Nephron (organoid): ENCODE data around the gene CST2.
"Not testable (repeated sequence)": the region's sequence is repeated elsewhere in the genome, so short reads cannot be mapped to it uniquely, and the experiment has no call there.

Experiments used
- H3K27ac Mint-ChIP-seq, 3 experiments: 2 replicates each; pipeline ENCODE4 v1.8.0; 2020; ENCODE audit warnings: mixed read lengths in 3 of 3, mild to moderate bottlenecking in 2 of 3, moderate library complexity in 1 of 3
- H3K27me3 Mint-ChIP-seq: 2 replicates; pipeline ENCODE4 v1.8.0; 2021; ENCODE audit warnings: low read depth, mild to moderate bottlenecking, moderate library complexity, mixed read lengths
- H3K36me3 Mint-ChIP-seq: 2 replicates; pipeline ENCODE4 v1.8.0; 2020; ENCODE audit warnings: low read depth, mixed read lengths
- H3K4me1 Mint-ChIP-seq: 2 replicates; pipeline ENCODE4 v1.8.0; 2020; ENCODE audit warnings: mixed read lengths
- H3K4me3 Mint-ChIP-seq, 3 experiments: 2 replicates each; pipeline ENCODE4 v1.8.0; 2020; ENCODE audit warnings: mild to moderate bottlenecking in 3 of 3, mixed read lengths in 3 of 3, moderate library complexity in 2 of 3
- H3K9me3 Mint-ChIP-seq: 2 replicates; pipeline ENCODE4 v1.8.0; 2020; ENCODE audit warnings: mixed read lengths
- CTCF ChIP-seq, 3 experiments: fragments of 200-600 bp; sonication (generic); IDR thresholded peaks; one replicate each; pipeline ENCODE4 v1.5.0; 2021; ENCODE audit warnings: antibody characterized with exemption in 3 of 3; ENCODE audit not compliant: unreplicated experiment in 3 of 3

The CST2 gene

GRCh38 chr20:23823111-23823510, 3.4 kb downstream of the CST2 start:
- TF ChIP-seq CTCF (IDR thresholded peaks at IDR 0.05; ENCODE audit: unreplicated experiment in 3 of 3) = no peak

GRCh38 chr20:23820493-23820892, 6.0 kb downstream of the CST2 start:
- Mint-ChIP-seq H3K4me3 (no peak overlapping the region), H3K4me1 (peaks cover 12% of the 10 kb centered on the region), H3K27me3 (no peaks in the 10 kb centered on the region), H3K27ac (no peak overlapping the region), H3K36me3 (no peaks in the 10 kb centered on the region), H3K9me3 (no peaks in the 10 kb centered on the region)
- no peak for TF ChIP-seq CTCF (IDR thresholded peaks at IDR 0.05; ENCODE audit: unreplicated experiment in 3 of 3)

More at GRCh38 chr20:23823111-23823510, 3.4 kb downstream of the CST2 start:
- H3K27me3 Mint-ChIP-seq = no peaks in the 10 kb centered on the region
- peaks cover 12% of the 10 kb centered on the region for H3K4me1 Mint-ChIP-seq
- no peak overlapping the region for H3K4me3 Mint-ChIP-seq
- H3K36me3 Mint-ChIP-seq = no peaks in the 10 kb centered on the region
- H3K9me3 Mint-ChIP-seq = no peaks in the 10 kb centered on the region
- H3K27ac Mint-ChIP-seq = no peak overlapping the region

GRCh38 chr20:23811559-23811958, 15.0 kb downstream of the CST2 start:
- not testable (repeated sequence) for H3K27me3 Mint-ChIP-seq, H3K36me3 Mint-ChIP-seq, H3K9me3 Mint-ChIP-seq, H3K4me1 Mint-ChIP-seq, H3K27ac Mint-ChIP-seq, H3K4me3 Mint-ChIP-seq

GRCh38 chr20:23810349-23810748, 16.2 kb downstream of the CST2 start:
- H3K36me3 Mint-ChIP-seq, H3K4me1 Mint-ChIP-seq, H3K27me3 Mint-ChIP-seq, H3K27ac Mint-ChIP-seq, H3K4me3 Mint-ChIP-seq, H3K9me3 Mint-ChIP-seq: not testable (repeated sequence)

- no peak for TF ChIP-seq CTCF (IDR thresholded peaks at IDR 0.05; ENCODE audit: unreplicated experiment in 3 of 3)
- H3K27me3 Mint-ChIP-seq = no peaks in the 10 kb centered on the region
- H3K4me1 Mint-ChIP-seq = no peaks in the 10 kb centered on the region
Measured at GRCh38 chr20:23800865-23801264, 25.7 kb downstream of the CST2 start.

GRCh38 chr20:23799216-23799847, 27.2 kb downstream of the CST2 start:
- H3K27me3 Mint-ChIP-seq, H3K36me3 Mint-ChIP-seq, H3K27ac Mint-ChIP-seq, H3K4me1 Mint-ChIP-seq, H3K9me3 Mint-ChIP-seq, H3K4me3 Mint-ChIP-seq: not testable (repeated sequence)
- TF ChIP-seq CTCF (IDR thresholded peaks at IDR 0.05; ENCODE audit: unreplicated experiment in 3 of 3) = peak; percentile 49 to 69 (median 63)

More at GRCh38 chr20:23800865-23801264, 25.7 kb downstream of the CST2 start:
- H3K27ac Mint-ChIP-seq = no peak overlapping the region
- no peaks in the 10 kb centered on the region for H3K9me3 Mint-ChIP-seq
- H3K36me3 Mint-ChIP-seq = no peaks in the 10 kb centered on the region
- no peak overlapping the region for H3K4me3 Mint-ChIP-seq

GRCh38 chr20:23795526-23795925, 31.0 kb downstream of the CST2 start:
- no peak overlapping the region for H3K4me3 Mint-ChIP-seq
- H3K36me3 Mint-ChIP-seq = no peaks in the 10 kb centered on the region
- H3K4me1 Mint-ChIP-seq = no peaks in the 10 kb centered on the region
- no peaks in the 10 kb centered on the region for H3K27me3 Mint-ChIP-seq
- H3K9me3 Mint-ChIP-seq = no peaks in the 10 kb centered on the region
- TF ChIP-seq CTCF (IDR thresholded peaks at IDR 0.05; ENCODE audit: unreplicated experiment in 3 of 3) = no peak
- H3K27ac Mint-ChIP-seq = no peak overlapping the region
